PFSK-1 (cell line): ENCODE measurements around the gene KIF26A.

ENCODE experiments used
- FOXP2 ChIP-seq: optimal IDR thresholded peaks from 2 replicates; pipeline ENCODE3; 2011; ENCODE audit warnings: borderline replicate concordance, control low read depth, inconsistent platforms; ENCODE audit not compliant: insufficient read depth; ENCODE audit errors: extremely low read length, extremely low read depth
- POLR2AphosphoS5 ChIP-seq: IDR thresholded peaks from 2 replicates; pipeline ENCODE4 v1.6.1; 2012; ENCODE audit warnings: low read depth, mild to moderate bottlenecking, control low read depth, low read length, moderate library complexity
- REST ChIP-seq, 2 experiments: IDR thresholded peaks; 2 replicates each; pipeline versions ENCODE4 v1.6.1 to v1.8.0; 2011 to 2012; ENCODE audit warnings: low read depth in 2 of 2, low read length in 2 of 2, control low read depth in 1 of 2, inconsistent platforms in 1 of 2, mild to moderate bottlenecking in 1 of 2, moderate library complexity in 1 of 2; ENCODE audit not compliant: insufficient read depth in 1 of 2
- SIN3A ChIP-seq: IDR thresholded peaks from 2 replicates; pipeline ENCODE4 v1.6.1; 2012; ENCODE audit warnings: mild to moderate bottlenecking, low read length, moderate library complexity, borderline replicate concordance; ENCODE audit not compliant: insufficient read depth
- TAF1 ChIP-seq: IDR thresholded peaks from 2 replicates; pipeline ENCODE4 v1.6.1; 2012; ENCODE audit warnings: low read length, control low read depth, borderline replicate concordance; ENCODE audit not compliant: insufficient read depth

Gene KIF26A

DNA sequence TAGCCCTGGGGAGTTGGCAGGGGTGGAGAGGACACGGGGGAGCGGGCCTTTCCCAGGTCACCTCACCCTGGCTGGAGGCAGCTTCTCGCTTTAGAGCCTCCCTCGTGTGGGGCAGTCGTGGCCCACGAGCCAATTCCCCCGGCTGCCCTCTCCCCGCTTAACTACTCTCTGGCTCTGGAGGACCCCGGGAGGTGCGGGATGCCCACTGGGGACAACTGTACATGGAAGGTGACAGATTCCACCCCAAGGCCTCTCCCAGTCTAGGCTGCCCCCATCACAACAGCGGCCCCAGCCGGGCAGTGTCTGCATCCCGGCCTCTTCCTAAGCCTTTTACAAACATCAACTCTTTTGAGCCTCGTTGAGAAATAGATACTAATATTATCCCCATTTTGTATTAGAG lies 78.1 kb downstream of the KIF26A start:
- TF ChIP-seq REST (IDR thresholded peaks at IDR 0.05; ENCODE audit: insufficient read depth in 1 of 2, low read depth in 2 of 2, low read length in 2 of 2), result no peak
- TF ChIP-seq TAF1, result no peak
- no peak for TF ChIP-seq FOXP2
- TF ChIP-seq SIN3A, result no peak
- TF ChIP-seq POLR2AphosphoS5, result no peak

- no peak for TF ChIP-seq FOXP2
- no peak for TF ChIP-seq SIN3A
- TF ChIP-seq TAF1, result no peak
- no peak for TF ChIP-seq REST (IDR thresholded peaks at IDR 0.05; ENCODE audit: insufficient read depth in 1 of 2, low read depth in 2 of 2, low read length in 2 of 2)
These were observed 79.3 kb downstream of the KIF26A start for GRCh38 chr14:104217486-104218360.

DNA sequence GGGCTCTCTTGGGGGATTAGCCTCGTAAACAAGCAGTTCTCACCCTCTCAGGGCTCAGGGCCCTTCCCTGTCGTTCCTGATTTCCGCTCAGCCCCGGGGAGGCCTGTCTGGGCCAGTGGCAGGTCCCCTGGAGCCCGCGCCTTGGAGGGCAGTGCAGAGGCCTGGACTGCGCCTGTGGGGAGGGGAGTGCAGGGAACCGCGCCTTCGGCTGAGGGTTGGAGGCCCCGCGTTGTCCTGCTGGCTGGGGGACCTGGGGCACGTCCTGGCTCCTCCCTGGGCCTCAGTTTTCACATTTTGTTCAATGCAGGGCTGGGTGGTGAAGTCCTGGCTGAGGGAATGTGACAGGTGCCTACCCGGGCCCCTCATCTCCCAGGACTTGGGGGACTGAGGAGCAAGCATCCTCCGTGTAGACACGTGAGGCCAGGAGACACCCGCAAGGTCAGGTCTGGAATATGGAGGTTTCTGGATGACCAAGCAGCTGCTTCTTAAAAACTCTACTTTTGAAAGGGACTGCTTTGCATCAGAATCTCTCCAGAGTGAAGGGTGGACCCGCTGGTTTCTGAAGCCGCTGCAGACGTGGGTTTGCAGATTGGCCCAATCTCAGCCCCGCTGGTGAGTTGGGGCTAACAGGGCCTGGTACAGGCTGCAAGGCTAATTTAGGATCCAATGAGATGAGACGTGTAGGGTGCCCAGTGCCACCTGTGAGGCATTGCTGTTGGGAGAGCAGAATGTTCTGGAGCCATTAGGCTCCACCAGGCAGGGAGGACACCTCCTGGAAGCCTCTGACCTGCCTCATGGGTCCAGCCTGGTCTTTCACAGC lies 80.2 kb downstream of the KIF26A start:
- TF ChIP-seq TAF1 (no peak), POLR2AphosphoS5 (no peak), FOXP2 (no peak), SIN3A (no peak), REST (IDR thresholded peaks at IDR 0.05; ENCODE audit: insufficient read depth in 1 of 2, low read depth in 2 of 2, low read length in 2 of 2) (no peak)

- TF ChIP-seq FOXP2 (no peak), POLR2AphosphoS5 (no peak), SIN3A (no peak), REST (IDR thresholded peaks at IDR 0.05; ENCODE audit: insufficient read depth in 1 of 2, low read depth in 2 of 2, low read length in 2 of 2) (no peak), TAF1 (no peak)
These were observed 81.4 kb downstream of the KIF26A start for GRCh38 chr14:104219731-104220214.
